Astrocyte (in vitro differentiated cells and primary cell): ENCODE measurements around the gene VIPR1. TPM values are rescaled to one million over a fixed set of nuclear protein-coding genes. Genes with fewer than 3 reads are reported as not detected.

Experiments
- DNase-seq: peaks from one replicate; pipeline ENCODE4 v3.0.0-alpha.2; 2010; ENCODE audit warnings: low read depth
- FAIRE-seq: peaks from 2 replicates; lab custom pipeline; 2011; peaks lifted over from hg19 to GRCh38; lab: Jason Lieb, UNC
- H2AFZ ChIP-seq: 2 replicates; pipeline ENCODE4 v1.6.0; 2012; ENCODE audit warnings: low read depth, low read length, inconsistent platforms
- H3K27ac ChIP-seq: 2 replicates; pipeline ENCODE4 v1.5.1; 2011; ENCODE audit warnings: low read depth, low read length, inconsistent platforms
- H3K27me3 ChIP-seq: 2 replicates; pipeline ENCODE4 v1.6.0; 2011; ENCODE audit warnings: low read length, inconsistent platforms; ENCODE audit not compliant: insufficient read depth
- H3K36me3 ChIP-seq: 2 replicates; pipeline ENCODE4 v1.5.1; 2011; ENCODE audit warnings: low read length, inconsistent platforms; ENCODE audit not compliant: insufficient read depth
- H3K4me1 ChIP-seq: 2 replicates; pipeline ENCODE4 v1.5.1; 2011; ENCODE audit warnings: low read length, inconsistent platforms; ENCODE audit not compliant: insufficient read depth
- H3K4me2 ChIP-seq: 2 replicates; pipeline ENCODE4 v1.6.0; 2012; ENCODE audit warnings: low read length, inconsistent platforms
- H3K4me3 ChIP-seq: 2 replicates; pipeline ENCODE4 v1.5.1; 2011; ENCODE audit warnings: low read depth, mild to moderate bottlenecking, low read length, inconsistent platforms; ENCODE audit not compliant: insufficient read depth
- H3K79me2 ChIP-seq: 2 replicates; pipeline ENCODE4 v1.6.0; 2012; ENCODE audit warnings: mild to moderate bottlenecking, low read length, inconsistent platforms; ENCODE audit not compliant: insufficient read depth
- H3K9ac ChIP-seq: 2 replicates; pipeline ENCODE4 v1.6.0; 2012; ENCODE audit warnings: mild to moderate bottlenecking, low read length, inconsistent platforms
- H3K9me3 ChIP-seq: 2 replicates; pipeline ENCODE4 v1.5.1; 2012; ENCODE audit warnings: low read depth, mild to moderate bottlenecking, low read length, inconsistent platforms; ENCODE audit not compliant: insufficient read depth
- H4K20me1 ChIP-seq: 2 replicates; pipeline ENCODE4 v1.6.0; 2012; ENCODE audit warnings: low read length, inconsistent platforms; ENCODE audit not compliant: insufficient read depth
- H3K27ac Mint-ChIP-seq: one replicate; pipeline ENCODE4 v1.8.0; 2021; ENCODE audit warnings: mild to moderate bottlenecking, mixed read lengths; ENCODE audit not compliant: unreplicated experiment
- H3K27me3 Mint-ChIP-seq: one replicate; pipeline ENCODE4 v1.8.0; 2021; ENCODE audit warnings: low read depth, mixed read lengths; ENCODE audit not compliant: unreplicated experiment
- H3K36me3 Mint-ChIP-seq: one replicate; pipeline ENCODE4 v1.8.0; 2021; ENCODE audit warnings: low read depth, mixed read lengths; ENCODE audit not compliant: unreplicated experiment
- H3K4me1 Mint-ChIP-seq: one replicate; pipeline ENCODE4 v1.8.0; 2021; ENCODE audit warnings: low read depth, mixed read lengths; ENCODE audit not compliant: unreplicated experiment
- H3K4me3 Mint-ChIP-seq: one replicate; pipeline ENCODE4 v1.8.0; 2021; ENCODE audit warnings: mild to moderate bottlenecking, moderate library complexity, mixed read lengths; ENCODE audit not compliant: unreplicated experiment
- H3K9me3 Mint-ChIP-seq: one replicate; pipeline ENCODE4 v1.8.0; 2021; ENCODE audit warnings: mild to moderate bottlenecking, mixed read lengths; ENCODE audit not compliant: unreplicated experiment
- CTCF ChIP-seq: IDR thresholded peaks from 2 replicates; pipeline ENCODE4 v1.5.1; 2011; ENCODE audit warnings: low read depth, mild to moderate bottlenecking, inconsistent platforms, low read length, moderate library complexity; ENCODE audit not compliant: insufficient read depth
- EZH2 ChIP-seq: IDR thresholded peaks from 2 replicates; pipeline ENCODE4 v1.6.1; 2012; ENCODE audit warnings: mild to moderate bottlenecking, low read length, inconsistent platforms; ENCODE audit not compliant: insufficient read depth
- total RNA-seq: library from RNA; stranded (reverse); gene quantifications from 2 replicates; pipeline ENCODE4 v1.2.1, GENCODE V29; 2021

Gene VIPR1
- total RNA-seq, 1 donor from 2014 or later = 0.68 TPM

GRCh38 chr3:42461762-42462161, 40.7 kb upstream of the VIPR1 start:
- Histone ChIP-seq H4K20me1 (no peaks in the 10 kb centered on the region), H3K4me3 (no peak overlapping the region), H3K4me2 (no peak overlapping the region), H3K4me1 (no peaks in the 10 kb centered on the region), H3K79me2 (no peaks in the 10 kb centered on the region), H3K9ac (no peak overlapping the region), H3K27me3 (no peaks in the 10 kb centered on the region), H3K36me3 (no peaks in the 10 kb centered on the region), H2AFZ (no peak overlapping the region), H3K9me3 (no peaks in the 10 kb centered on the region), H3K27ac (no peak overlapping the region)
- H3K9me3 Mint-ChIP-seq = no peaks in the 10 kb centered on the region
- no peak overlapping the region for H3K4me3 Mint-ChIP-seq
- no peak overlapping the region for H3K27ac Mint-ChIP-seq
- TF ChIP-seq CTCF = no peak
- TF ChIP-seq EZH2 = no peak
- H3K27me3 Mint-ChIP-seq = peaks cover 6% of the 10 kb centered on the region
- H3K36me3 Mint-ChIP-seq = no peaks in the 10 kb centered on the region
- FAIRE-seq (no peak), DNase-seq (no peak)
- H3K4me1 Mint-ChIP-seq = no peaks in the 10 kb centered on the region

GRCh38 chr3:42463093-42463492, 39.4 kb upstream of the VIPR1 start:
- no peak overlapping the region for H3K4me3 Mint-ChIP-seq
- H3K4me1 ChIP-seq = no peaks in the 10 kb centered on the region
- no peak overlapping the region for H2AFZ ChIP-seq
- TF ChIP-seq EZH2 = no peak
- no peak for TF ChIP-seq CTCF
- H3K27me3 ChIP-seq = no peaks in the 10 kb centered on the region
- no peak overlapping the region for H3K27ac Mint-ChIP-seq
- H3K4me1 Mint-ChIP-seq = no peaks in the 10 kb centered on the region
- no peak overlapping the region for H3K27ac ChIP-seq
- H3K9me3 Mint-ChIP-seq = no peaks in the 10 kb centered on the region
- H3K36me3 Mint-ChIP-seq = no peaks in the 10 kb centered on the region
- no peaks in the 10 kb centered on the region for H3K36me3 ChIP-seq
- no peaks in the 10 kb centered on the region for H4K20me1 ChIP-seq
- peaks cover 6% of the 10 kb centered on the region for H3K27me3 Mint-ChIP-seq
- H3K4me3 ChIP-seq = no peak overlapping the region
- H3K9ac ChIP-seq = no peak overlapping the region
- no peaks in the 10 kb centered on the region for H3K79me2 ChIP-seq
- no peak overlapping the region for H3K4me2 ChIP-seq
- FAIRE-seq (no peak), DNase-seq (no peak)
- no peaks in the 10 kb centered on the region for H3K9me3 ChIP-seq

- H3K9me3 ChIP-seq = no peaks in the 10 kb centered on the region
- no peak for FAIRE-seq
- DNase-seq = no peak
- Mint-ChIP-seq H3K4me3 (no peak overlapping the region), H3K27me3 (peaks cover 7% of the 10 kb centered on the region), H3K9me3 (no peaks in the 10 kb centered on the region), H3K27ac (no peak overlapping the region), H3K4me1 (no peaks in the 10 kb centered on the region), H3K36me3 (no peaks in the 10 kb centered on the region)
- H3K27ac ChIP-seq = no peak overlapping the region
- H3K9ac ChIP-seq = no peak overlapping the region
- no peaks in the 10 kb centered on the region for H3K27me3 ChIP-seq
- H2AFZ ChIP-seq = no peak overlapping the region
- H3K4me3 ChIP-seq = no peak overlapping the region
- no peaks in the 10 kb centered on the region for H3K79me2 ChIP-seq
- no peaks in the 10 kb centered on the region for H3K4me1 ChIP-seq
- H3K36me3 ChIP-seq = no peaks in the 10 kb centered on the region
- no peaks in the 10 kb centered on the region for H4K20me1 ChIP-seq
- TF ChIP-seq CTCF (no peak), EZH2 (no peak)
- no peak overlapping the region for H3K4me2 ChIP-seq
Observed at GRCh38 chr3:42468111-42468510, 34.3 kb upstream of the VIPR1 start.
